Upper lobe of left lung (tissue), 4 donors: ENCODE data around the gene TCERG1L.

Experiments used
- CTCF ChIP-seq, 6 experiments: fragments of 450-650 bp in 4 of 6; fragments of 200-600 bp in 2 of 6; sonication (generic) in 2 of 6; IDR thresholded peaks; one replicate each; pipeline ENCODE4 v1.5.1; 2016 to 2019; ENCODE audit warnings: antibody characterized with exemption in 6 of 6
- EP300 ChIP-seq, 4 donors: sonication (generic); formaldehyde crosslinking; IDR thresholded peaks; one replicate each; pipeline ENCODE4 v1.5.1; 2017; ENCODE audit warnings: antibody characterized with exemption in 4 of 4, control low read depth in 2 of 4
- POLR2A ChIP-seq, 4 donors: fragments of 450-650 bp; IDR thresholded peaks; one replicate each; pipeline ENCODE4 v1.5.1; 2016 to 2017; ENCODE audit warnings: antibody characterized with exemption in 4 of 4, mild to moderate bottlenecking in 2 of 4

GRCh38 chr10:131224106-131224505, 87.4 kb downstream of the TCERG1L start:
- TF ChIP-seq CTCF (IDR thresholded peaks at IDR 0.05) (no peak), POLR2A (IDR thresholded peaks at IDR 0.05) (no peak), EP300 (IDR thresholded peaks at IDR 0.05) (no peak)
